ENCODE measurements around the gene TOM1. TPM values are rescaled to one million over a fixed set of nuclear protein-coding genes. Genes with fewer than 3 reads are reported as not detected.

Gene TOM1
- polyA plus RNA-seq, 2 of the 4 experiments (the other 2 are of a cell fraction): 14.5 to 16.6 TPM

GRCh38 chr22:35359380-35360065, 59.8 kb downstream of the TOM1 start:
- POLR2A ChIA-PET: no interaction called here
- WGBS (ENCODE audit: missing lambda C conversion rate): 81% methylated on average over 9 of the region's 9 CpGs

GRCh38 chr22:35361001-35361558, 61.4 kb downstream of the TOM1 start:
- peak overlapping the region; percentile 22 to 42; a peak in 3 of 6 replicates for H3K27ac ChIP-seq
- CTCF ChIA-PET: interaction anchor here (0.7 to 2.9 kb wide), 5 partner anchors 9 to 222 kb away, joined by 3 to 11 read pairs (median 4); no protein-coding TSS in a partner anchor
- H3K4me1 ChIP-seq: peaks cover 55% of the 10 kb centered on the region
- WGBS (ENCODE audit: missing lambda C conversion rate): 58% methylated on average over 2 of the region's 6 CpGs
- POLR2A ChIA-PET: no interaction called here
- DNase-seq (ENCODE audit: low read depth in 1 of 2, low spot score in 1 of 2): no peak
- no peaks in the 10 kb centered on the region for H3K9me3 ChIP-seq
- no peak overlapping the region for H3K4me3 ChIP-seq
- FAIRE-seq: no peak
- no peak for ATAC-seq
- 0 out of 3 replicates have a peak overlapping the region, but pooled peaks have one; percentile 10 for H3K4me2 ChIP-seq
- TF ChIP-seq SREBF2 (IDR thresholded peaks at IDR 0.05): no peak
- TF ChIP-seq, protein P1, sequence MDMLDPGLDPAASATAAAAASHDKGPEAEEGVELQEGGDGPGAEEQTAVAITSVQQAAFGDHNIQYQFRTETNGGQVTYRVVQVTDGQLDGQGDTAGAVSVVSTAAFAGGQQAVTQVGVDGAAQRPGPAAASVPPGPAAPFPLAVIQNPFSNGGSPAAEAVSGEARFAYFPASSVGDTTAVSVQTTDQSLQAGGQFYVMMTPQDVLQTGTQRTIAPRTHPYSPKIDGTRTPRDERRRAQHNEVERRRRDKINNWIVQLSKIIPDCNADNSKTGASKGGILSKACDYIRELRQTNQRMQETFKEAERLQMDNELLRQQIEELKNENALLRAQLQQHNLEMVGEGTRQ (IDR thresholded peaks at IDR 0.05): no peak

More at GRCh38 chr22:35359380-35360065, 59.8 kb downstream of the TOM1 start:
- Histone ChIP-seq H3K4me1 (peaks cover 52% of the 10 kb centered on the region), H3K4me3 (no peak overlapping the region), H3K4me2 (no peak overlapping the region), H3K27ac (peak overlapping the region; percentile 1 to 69; a peak in 3 of 6 replicates), H3K9me3 (no peaks in the 10 kb centered on the region)
- FAIRE-seq (no peak), DNase-seq (ENCODE audit: low read depth in 1 of 2, low spot score in 1 of 2) (no peak), ATAC-seq (no peak)
- CTCF ChIA-PET: interaction anchor here (0.6 to 2.9 kb wide), 6 partner anchors 9 to 707 kb away, joined by 3 to 11 read pairs (median 3); partner anchors contain the start of gene HMOX1
- TF ChIP-seq RARB (CRISPR knock-in tag; IDR thresholded peaks at IDR 0.05): no peak
- no peak for TF ChIP-seq FOSL2 (IDR thresholded peaks at IDR 0.05)
- TF ChIP-seq FOSL2 (CRISPR knock-in tag; IDR thresholded peaks at IDR 0.05): 0 out of 2 replicates have a peak, but pooled peaks have one; percentile 13
- TF ChIP-seq ZSCAN20 (CRISPR knock-in tag; IDR thresholded peaks at IDR 0.05): no peak

GRCh38 chr22:35363566-35364086, 63.9 kb downstream of the TOM1 start:
- FAIRE-seq: no peak
- 95% methylated on average over 11 of the region's 11 CpGs for WGBS (ENCODE audit: missing lambda C conversion rate)
- H3K27ac ChIP-seq: peak overlapping the region; percentile 70 to 78
- peaks cover 65% of the 10 kb centered on the region for H3K4me1 ChIP-seq
- POLR2A ChIA-PET: interaction anchor here (1.1 kb wide), 1 partner anchor 13 kb away, joined by 3 read pairs; no protein-coding TSS in a partner anchor
- TF ChIP-seq, protein P2, sequence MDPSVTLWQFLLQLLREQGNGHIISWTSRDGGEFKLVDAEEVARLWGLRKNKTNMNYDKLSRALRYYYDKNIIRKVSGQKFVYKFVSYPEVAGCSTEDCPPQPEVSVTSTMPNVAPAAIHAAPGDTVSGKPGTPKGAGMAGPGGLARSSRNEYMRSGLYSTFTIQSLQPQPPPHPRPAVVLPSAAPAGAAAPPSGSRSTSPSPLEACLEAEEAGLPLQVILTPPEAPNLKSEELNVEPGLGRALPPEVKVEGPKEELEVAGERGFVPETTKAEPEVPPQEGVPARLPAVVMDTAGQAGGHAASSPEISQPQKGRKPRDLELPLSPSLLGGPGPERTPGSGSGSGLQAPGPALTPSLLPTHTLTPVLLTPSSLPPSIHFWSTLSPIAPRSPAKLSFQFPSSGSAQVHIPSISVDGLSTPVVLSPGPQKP (IDR thresholded peaks at IDR 0.05; ENCODE audit: low read depth, low read length): no peak
- no peak for TF ChIP-seq MAZ (IDR thresholded peaks at IDR 0.05; ENCODE audit: borderline replicate concordance, low read depth, low read length)
- no peak for TF ChIP-seq FOXS1 (CRISPR knock-in tag; IDR thresholded peaks at IDR 0.05)
- TF ChIP-seq EHF (CRISPR knock-in tag; IDR thresholded peaks at IDR 0.05): no peak
- TF ChIP-seq ZFP36 (IDR thresholded peaks at IDR 0.05; ENCODE audit: borderline replicate concordance, partially characterized antibody): no peak
- TF ChIP-seq KDM1A (IDR thresholded peaks at IDR 0.05; ENCODE audit: low read depth): 0 out of 2 replicates have a peak, but pooled peaks have one; percentile 17
- TF ChIP-seq, protein P3, sequence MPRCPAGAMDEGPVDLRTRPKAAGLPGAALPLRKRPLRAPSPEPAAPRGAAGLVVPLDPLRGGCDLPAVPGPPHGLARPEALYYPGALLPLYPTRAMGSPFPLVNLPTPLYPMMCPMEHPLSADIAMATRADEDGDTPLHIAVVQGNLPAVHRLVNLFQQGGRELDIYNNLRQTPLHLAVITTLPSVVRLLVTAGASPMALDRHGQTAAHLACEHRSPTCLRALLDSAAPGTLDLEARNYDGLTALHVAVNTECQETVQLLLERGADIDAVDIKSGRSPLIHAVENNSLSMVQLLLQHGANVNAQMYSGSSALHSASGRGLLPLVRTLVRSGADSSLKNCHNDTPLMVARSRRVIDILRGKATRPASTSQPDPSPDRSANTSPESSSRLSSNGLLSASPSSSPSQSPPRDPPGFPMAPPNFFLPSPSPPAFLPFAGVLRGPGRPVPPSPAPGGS (IDR thresholded peaks at IDR 0.05): no peak
- no peak for TF ChIP-seq ESRRA (IDR thresholded peaks at IDR 0.05; ENCODE audit: borderline replicate concordance, low read length)
- TF ChIP-seq KDM5A (IDR thresholded peaks at IDR 0.05): no peak
- 0 out of 2 replicates have a peak, but pooled peaks have one; percentile 37 for TF ChIP-seq HDAC2 (IDR thresholded peaks at IDR 0.05)
- TF ChIP-seq GATA3 (IDR thresholded peaks at IDR 0.05; ENCODE audit: borderline replicate concordance): no peak
- TF ChIP-seq PBX3 (IDR thresholded peaks at IDR 0.05): no peak
- TF ChIP-seq RFX5 (IDR thresholded peaks at IDR 0.05): no peak
- TF ChIP-seq RAD21 (conservative IDR thresholded peaks at IDR 0.05 in 1 of 2, IDR thresholded peaks at IDR 0.05 in 1 of 2): no peak
- TF ChIP-seq POLR2A (IDR thresholded peaks at IDR 0.05; ENCODE audit: low read length): no peak
- TF ChIP-seq, protein P4, sequence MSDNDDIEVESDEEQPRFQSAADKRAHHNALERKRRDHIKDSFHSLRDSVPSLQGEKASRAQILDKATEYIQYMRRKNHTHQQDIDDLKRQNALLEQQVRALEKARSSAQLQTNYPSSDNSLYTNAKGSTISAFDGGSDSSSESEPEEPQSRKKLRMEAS (IDR thresholded peaks at IDR 0.05): no peak
- no peak for TF ChIP-seq RARB (CRISPR knock-in tag; IDR thresholded peaks at IDR 0.05)
- no peak for ATAC-seq
- H3K4me2 ChIP-seq: peak overlapping the region; percentile 55
- CTCF ChIA-PET: interaction anchor here (1.0 to 1.2 kb wide), 2 partner anchors 8 to 18 kb away, joined by 3 to 4 read pairs; no protein-coding TSS in a partner anchor
- H3K4me3 ChIP-seq: no peak overlapping the region
- H3K9me3 ChIP-seq: no peaks in the 10 kb centered on the region
- DNase-seq (ENCODE audit: low read depth in 1 of 2, low spot score in 1 of 2): no peak
